ENCODE measurements around the gene IPPK. TPM values are rescaled to one million over a fixed set of nuclear protein-coding genes. Genes with fewer than 3 reads are reported as not detected.
A peak's percentile ranks its signal among the peaks of the same experiment; 100 is the strongest.

IPPK gene
- total and polyA plus RNA-seq, 2 of the 4 experiments (the other 2 are of a cell fraction), result 25.1 to 26.8 TPM

GRCh38 chr9:92650839-92651621 is 18.9 kb downstream of the IPPK start:
- Histone ChIP-seq H3K9me3 (ENCODE audit: control insufficient read depth, insufficient read depth, low read length) (no peaks in the 10 kb centered on the region), H3K9me1 (ENCODE audit: insufficient read depth, low read length) (peaks cover 14% of the 10 kb centered on the region; the same call in 1 of the 2 replicates), H4K20me1 (ENCODE audit: insufficient read depth, low read length) (peaks cover 8% of the 10 kb centered on the region; the same call in 1 of the 2 replicates), H3K4me2 (ENCODE audit: low read depth, low read length) (no peak overlapping the region), H2BK20ac (ENCODE audit: low read depth, low read length) (no peak overlapping the region), H3K79me1 (ENCODE audit: low read depth in 1 of 2, low read length in 2 of 2) (peaks cover 12 to 47% of the 10 kb centered on the region in 2 experiments), H3K56ac (ENCODE audit: extremely low read depth, insufficient read depth, low read length) (no peak overlapping the region), H3K9ac (ENCODE audit: low read depth, low read length) (no peak overlapping the region), H3K4ac (ENCODE audit: low read depth, low read length) (no peak overlapping the region), H3K27ac (ENCODE audit: insufficient read depth, low read length) (no peak overlapping the region), H4K8ac (ENCODE audit: low read depth in 2 of 2, low read length in 2 of 2) (no peak overlapping the region), H2AK9ac (replicated peaks; ENCODE audit: low read depth, low read length, poor library complexity) (no peak overlapping the region), H3K18ac (ENCODE audit: low read depth, low read length) (no peak overlapping the region), H2AFZ (replicated peaks; ENCODE audit: low read length, poor library complexity) (no peak overlapping the region), H3K4me1 (ENCODE audit: control insufficient read depth, insufficient read depth, low read length) (peaks cover 2% of the 10 kb centered on the region; the same call in 1 of the 2 replicates), H3K36me3 (ENCODE audit: control insufficient read depth, insufficient read depth, low read length) (peaks cover 54% of the 10 kb centered on the region), H2AK5ac (ENCODE audit: low read depth, low read length) (no peak overlapping the region), H3K4me3 (ENCODE audit: insufficient read depth, low read depth, low read length) (no peak overlapping the region), H2BK5ac (ENCODE audit: low read depth, low read length, poor library complexity, severe bottlenecking) (no peak overlapping the region), H3K23ac (ENCODE audit: low read depth, low read length) (no peak overlapping the region), H4K91ac (ENCODE audit: insufficient read depth, low read depth, low read length) (no peak overlapping the region), H3K27me3 (ENCODE audit: control insufficient read depth, insufficient read depth, low read length) (no peaks in the 10 kb centered on the region), H3K14ac (replicated peaks; ENCODE audit: low read depth, low read length) (no peak overlapping the region), H4K5ac (ENCODE audit: low read depth, low read length) (no peak overlapping the region), H2BK120ac (ENCODE audit: low read depth, low read length) (no peak overlapping the region), H2BK15ac (ENCODE audit: low read depth, low read length) (no peak overlapping the region)
- 100% methylated on average over 1 of the region's 10 CpGs for WGBS, 2 experiments (ENCODE audit: extremely low coverage in 2 of 2, insufficient read length in 1 of 2)
- no TSS peak for BruUV-seq (replicated peaks)
- ATAC-seq (ENCODE audit: low read depth) (peak; percentile 55; the same call in 1 of the 2 replicates), DNase-seq (peak; percentile 29)
- CTCF ChIA-PET, result no interaction called here
- POLR2A ChIA-PET (ENCODE audit: unreplicated experiment), result no interaction called here
- intact Hi-C loops (cut with micrococcal nuclease) (no loop called here), dilution Hi-C loops (cut with HindIII; ENCODE audit: low sequenced_read_pairs, unreplicated experiment) (no loop called here), in situ Hi-C loops (cut with MboI; ENCODE audit: low sequenced_read_pairs) (no loop called here)
- no peak for TF ChIP-seq ELK1 (IDR thresholded peaks at IDR 0.05; ENCODE audit: borderline replicate concordance, low read depth, low read length)
- no peak for TF ChIP-seq NFE2L2 (IDR thresholded peaks at IDR 0.05; ENCODE audit: low read depth, low read length)
- no peak for TF ChIP-seq CEBPB (IDR thresholded peaks at IDR 0.05; ENCODE audit: low read depth, low read length)
- no peak for TF ChIP-seq MAFK (IDR thresholded peaks at IDR 0.05; ENCODE audit: low read depth, low read length)
- no peak for TF ChIP-seq BHLHE40 (IDR thresholded peaks at IDR 0.05; ENCODE audit: low read depth, low read length)
- no peak for TF ChIP-seq CTCF (conservative IDR thresholded peaks at IDR 0.05; ENCODE audit: low read depth, low read length)
- no peak for TF ChIP-seq RAD21 (IDR thresholded peaks at IDR 0.05; ENCODE audit: low read length)
